NOMO-1 treated with DMSO at 0.1 percent for 48 hours (cell line): ENCODE data around the gene ABCB10.
"Not testable (repeated sequence)": the region's sequence is repeated elsewhere in the genome, so short reads cannot be mapped to it uniquely, and the experiment has no call there.

ENCODE experiments used
- DNase-seq: peaks from one replicate; lab custom pipeline; 2025; ENCODE audit not compliant: unreplicated experiment; lab: John Stamatoyannopoulos, UW

ABCB10 gene

DNA sequence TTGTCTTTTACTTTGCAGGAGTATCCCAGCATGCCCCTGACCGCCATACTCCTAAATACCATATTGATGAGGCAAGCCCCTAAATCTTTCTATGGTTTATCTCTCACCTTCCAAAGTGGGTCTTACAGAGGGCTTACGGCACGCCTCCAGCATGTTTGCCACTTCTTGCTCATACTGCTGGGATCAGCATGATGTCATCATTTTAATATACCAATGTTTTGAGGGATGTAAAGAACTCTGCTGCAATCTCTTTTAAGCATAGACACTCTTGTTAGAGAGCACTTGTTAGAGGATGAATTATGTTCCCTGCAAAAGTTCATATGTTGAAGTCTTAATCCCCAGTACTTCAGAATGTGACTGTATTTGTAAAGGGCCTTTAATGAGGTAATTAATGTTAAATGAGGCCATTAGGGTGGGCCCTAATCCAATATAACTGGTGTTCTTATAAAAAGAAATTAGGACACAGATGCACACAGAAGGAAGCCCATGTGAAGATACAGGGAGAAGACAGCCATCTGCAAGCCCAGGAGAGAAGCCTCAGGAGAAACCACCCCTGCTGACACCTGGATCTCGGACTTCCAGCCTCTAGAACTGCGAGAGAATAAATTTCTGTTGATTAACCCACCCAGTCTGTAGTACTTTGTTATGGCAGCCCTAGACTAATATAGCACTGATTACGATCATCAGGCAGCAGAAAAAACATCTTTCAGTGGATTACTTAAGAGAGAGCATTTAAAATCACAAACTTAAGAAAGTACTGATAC lies 16.4 kb upstream of the ABCB10 start:
- no peak for DNase-seq

DNA sequence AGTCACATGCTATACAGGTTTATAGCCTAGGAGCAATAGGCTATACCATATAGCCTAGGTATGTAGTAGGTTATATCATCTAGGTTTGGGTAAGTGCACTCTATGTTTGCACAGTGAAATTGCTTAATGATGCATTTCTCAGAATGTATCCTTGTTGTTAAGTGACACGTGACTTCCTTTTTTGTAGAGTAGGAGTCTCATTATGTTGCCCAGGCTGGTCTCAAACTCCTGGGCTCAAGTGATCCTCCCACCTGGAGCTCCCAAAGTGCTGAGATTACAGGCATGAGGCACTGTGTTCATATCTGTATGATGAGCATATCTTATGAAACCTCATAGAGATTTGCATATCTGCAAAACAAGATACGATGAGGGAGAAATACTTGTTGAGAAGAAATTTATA lies 13.8 kb upstream of the ABCB10 start:
- no peak for DNase-seq

- no peak for DNase-seq
Measured at GRCh38 chr1:229570891-229571516, 12.5 kb upstream of the ABCB10 start.

DNA sequence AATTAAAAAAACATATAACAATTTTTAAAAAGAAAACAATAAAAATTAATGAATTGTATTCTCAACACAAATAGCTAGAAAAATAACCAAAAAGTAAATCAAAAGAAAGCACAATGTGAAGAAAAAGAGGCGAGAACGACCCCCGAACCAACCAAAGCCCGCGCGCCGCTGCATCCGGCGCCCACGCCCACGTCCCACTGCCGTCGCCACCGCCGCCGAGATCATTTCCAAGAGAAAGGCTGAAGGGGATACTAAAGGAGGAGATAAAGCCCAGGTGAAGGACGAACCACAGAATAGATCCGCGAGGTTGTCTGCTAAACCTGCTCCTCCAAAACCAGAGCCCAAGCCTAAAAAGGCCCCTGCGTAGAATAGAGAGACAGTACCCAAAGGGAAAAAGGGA lies 11.8 kb upstream of the ABCB10 start:
- no peak for DNase-seq

DNA sequence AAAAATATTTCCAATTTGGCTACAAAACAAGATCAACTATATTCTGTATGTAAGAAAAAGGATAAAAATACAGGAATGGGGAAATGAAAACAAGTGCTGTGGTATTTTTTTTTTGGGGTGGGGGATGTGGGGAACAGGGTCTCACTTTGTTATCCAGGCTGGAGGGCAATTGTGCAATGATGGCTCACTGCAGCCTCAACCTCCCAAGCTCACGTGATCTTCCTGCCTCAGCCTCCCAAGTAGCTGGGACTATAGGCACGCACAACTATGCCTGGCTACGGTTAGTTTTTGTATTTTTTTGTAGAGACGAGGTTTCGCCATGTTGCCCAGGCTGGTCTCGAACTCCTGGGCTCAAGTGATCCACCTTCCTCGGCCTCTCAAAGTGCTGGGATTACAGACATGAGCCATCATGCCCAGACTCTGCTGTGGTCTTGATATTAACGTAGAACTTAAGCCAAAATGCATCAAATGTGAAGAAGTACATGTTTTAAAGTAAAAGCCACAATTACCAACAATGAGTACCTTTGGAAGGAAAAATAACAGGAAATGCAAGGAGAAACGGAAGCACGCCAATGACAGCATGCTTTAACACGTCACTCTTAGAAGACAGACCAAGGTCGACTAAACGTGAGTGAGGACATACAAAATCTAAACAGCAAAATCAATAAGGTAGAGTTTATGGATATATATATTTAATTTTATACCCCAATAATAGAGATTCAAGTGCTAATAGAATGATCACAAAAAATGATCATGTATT lies 8.8 kb upstream of the ABCB10 start:
- peak; percentile 43 for DNase-seq

DNA sequence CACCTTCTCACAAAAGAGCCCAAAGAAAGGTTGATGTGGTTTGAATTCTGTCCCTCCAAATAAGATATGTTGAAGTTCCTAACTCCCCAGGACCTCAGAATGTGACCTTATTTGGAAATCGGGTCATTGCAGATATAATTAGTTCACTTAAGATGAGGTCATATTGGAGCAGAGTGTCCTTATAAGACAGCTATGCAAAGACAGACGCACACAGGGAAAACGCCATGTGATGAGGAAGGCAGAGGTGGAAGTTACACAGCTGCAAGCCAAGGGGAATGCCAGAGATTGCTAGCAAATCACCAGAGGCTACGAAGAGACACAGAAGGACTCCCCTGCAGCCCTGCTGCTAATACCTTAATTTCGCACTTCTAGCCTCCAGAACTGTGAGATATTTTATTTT lies 5.2 kb upstream of the ABCB10 start:
- no peak for DNase-seq

- DNase-seq, result no peak
Measured at GRCh38 chr1:229563241-229563640, 4.7 kb upstream of the ABCB10 start.

DNA sequence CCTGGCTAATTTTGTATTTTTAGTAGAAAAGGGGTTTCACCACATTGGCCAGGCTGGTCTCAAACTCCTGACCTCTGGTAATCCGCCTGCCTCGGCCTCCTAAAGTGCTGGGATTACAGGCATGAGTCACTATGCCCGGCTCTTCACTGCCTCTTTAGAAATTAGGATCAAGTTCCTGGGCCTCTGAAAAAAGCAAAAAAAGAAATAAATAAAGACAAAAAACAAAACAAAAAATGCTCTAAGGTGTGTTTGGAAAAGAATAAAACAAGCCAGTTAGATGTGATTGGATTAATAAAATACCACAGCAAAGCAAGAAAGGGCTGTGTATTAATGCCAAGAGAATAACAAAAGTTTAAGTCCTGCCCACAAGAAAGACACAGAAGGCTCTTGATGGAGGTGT lies 4.2 kb upstream of the ABCB10 start:
- DNase-seq, result no peak

DNA sequence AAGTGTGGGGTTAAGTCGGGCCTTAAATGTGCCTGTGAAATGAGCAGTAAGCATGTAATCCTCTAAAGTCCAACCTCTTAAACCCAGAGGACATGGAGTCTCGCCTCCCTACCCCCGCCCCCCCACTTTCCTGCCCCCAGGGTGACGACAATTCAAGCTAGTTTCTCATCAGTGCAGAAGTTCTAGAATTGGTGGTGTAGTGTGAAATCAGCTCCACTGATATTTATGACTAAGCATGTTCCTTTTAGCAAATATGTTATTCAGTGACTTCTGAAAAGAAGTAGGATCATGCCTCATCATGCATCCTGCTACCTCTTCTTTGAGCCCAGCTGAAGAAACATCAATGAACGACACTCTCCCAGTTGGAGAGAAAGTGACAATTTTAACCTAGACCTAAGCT lies 2.6 kb upstream of the ABCB10 start:
- DNase-seq, result no peak

DNA sequence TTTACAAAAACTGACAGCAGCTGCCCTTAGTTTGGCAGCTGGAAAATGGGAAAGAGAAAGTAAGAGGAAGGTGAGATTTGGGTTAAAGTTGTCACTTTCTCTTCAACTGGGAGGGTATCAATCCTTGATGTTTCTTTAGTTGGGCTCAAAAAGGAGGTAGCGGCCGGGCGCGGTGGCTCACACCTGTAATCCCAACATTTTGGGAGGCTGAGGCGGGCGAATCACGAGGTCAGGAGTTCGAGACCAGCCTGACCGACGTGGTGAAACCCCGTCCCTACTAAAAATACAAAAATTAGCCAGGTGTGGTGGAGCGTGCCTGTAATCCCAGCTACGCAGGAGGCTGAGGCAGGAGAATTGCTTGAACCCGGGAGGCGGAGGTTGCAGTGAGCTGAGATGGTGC lies 1.6 kb upstream of the ABCB10 start:
- not testable (repeated sequence) for DNase-seq

- not testable (repeated sequence) for DNase-seq
Measured at GRCh38 chr1:229559336-229559801, 862 bp upstream of the ABCB10 start.

DNA sequence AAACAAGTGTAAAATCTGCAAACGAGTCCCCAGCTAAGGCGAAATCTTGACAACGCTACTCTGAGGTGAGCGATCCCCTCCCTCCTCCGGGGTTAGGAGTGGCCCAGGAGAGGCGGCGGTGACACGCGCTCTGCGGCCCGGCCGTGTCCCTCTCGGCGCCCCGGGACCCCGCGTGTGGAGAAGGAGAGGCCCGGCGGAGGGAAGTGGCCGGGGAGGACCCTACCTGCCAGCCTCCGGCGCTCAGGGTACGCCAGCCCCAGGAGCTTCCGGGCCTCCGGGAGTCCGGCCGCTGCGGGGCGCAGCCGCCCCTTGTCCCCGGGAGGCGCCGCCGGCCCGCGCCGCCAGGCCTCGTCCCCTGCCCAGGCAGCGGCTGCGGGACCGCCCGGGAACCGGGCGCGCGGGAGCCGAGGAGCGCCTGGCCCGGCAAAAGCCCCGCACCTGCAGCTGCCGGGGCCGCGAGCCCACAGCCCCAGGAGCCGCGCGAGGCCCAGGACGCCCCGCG lies 543 bp downstream of the ABCB10 start:
- DNase-seq, result no peak

GRCh38 chr1:229557200-229557850 lies 1.2 kb downstream of the ABCB10 start:
- DNase-seq, result peak; percentile 45

- DNase-seq, result no peak
Measured at GRCh38 chr1:229554886-229555621, 3.5 kb downstream of the ABCB10 start.

DNA sequence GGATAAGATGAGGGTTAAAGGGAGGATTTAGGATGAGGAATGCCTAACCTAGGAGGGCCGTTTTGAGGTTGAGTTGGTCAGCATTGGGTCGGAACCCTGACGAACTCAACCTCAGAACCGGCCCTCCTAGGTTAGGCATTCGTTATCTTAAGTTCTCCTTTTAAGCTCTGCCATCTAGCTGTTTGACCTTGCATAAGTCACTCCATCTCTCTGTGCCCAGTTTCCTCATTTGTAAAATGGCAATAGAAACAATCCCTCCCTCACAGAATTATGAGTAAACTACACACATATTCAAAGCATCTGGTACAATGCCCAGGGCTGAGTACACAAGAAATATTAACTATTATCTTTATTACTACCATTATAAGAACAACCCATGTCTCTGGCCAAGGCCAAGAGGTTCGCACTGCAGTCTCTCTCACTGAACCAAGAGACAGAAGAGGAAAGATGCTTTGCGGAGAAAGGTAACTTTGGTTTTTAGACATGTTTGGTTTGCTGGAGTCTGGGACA lies 4.8 kb downstream of the ABCB10 start:
- DNase-seq, result no peak

DNA sequence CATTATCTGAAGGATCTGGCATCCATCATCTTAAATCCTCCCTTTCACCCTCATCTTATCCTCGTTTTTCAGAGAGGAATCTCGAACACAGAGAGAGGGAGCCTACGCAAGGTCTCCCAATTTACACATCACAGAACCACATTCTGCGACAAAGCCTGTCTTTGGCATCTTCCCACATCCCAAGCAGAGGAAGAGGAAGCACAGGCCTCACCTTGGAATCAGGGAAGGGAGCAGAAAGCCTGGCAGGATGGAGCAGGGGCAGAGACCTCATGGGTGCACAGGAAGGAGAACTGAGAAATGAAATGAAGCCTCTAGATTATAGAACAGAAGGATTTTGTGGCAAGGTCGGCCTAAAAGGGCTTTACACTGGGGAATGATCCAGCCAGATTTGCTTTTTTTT lies 5.8 kb downstream of the ABCB10 start:
- no peak for DNase-seq

DNA sequence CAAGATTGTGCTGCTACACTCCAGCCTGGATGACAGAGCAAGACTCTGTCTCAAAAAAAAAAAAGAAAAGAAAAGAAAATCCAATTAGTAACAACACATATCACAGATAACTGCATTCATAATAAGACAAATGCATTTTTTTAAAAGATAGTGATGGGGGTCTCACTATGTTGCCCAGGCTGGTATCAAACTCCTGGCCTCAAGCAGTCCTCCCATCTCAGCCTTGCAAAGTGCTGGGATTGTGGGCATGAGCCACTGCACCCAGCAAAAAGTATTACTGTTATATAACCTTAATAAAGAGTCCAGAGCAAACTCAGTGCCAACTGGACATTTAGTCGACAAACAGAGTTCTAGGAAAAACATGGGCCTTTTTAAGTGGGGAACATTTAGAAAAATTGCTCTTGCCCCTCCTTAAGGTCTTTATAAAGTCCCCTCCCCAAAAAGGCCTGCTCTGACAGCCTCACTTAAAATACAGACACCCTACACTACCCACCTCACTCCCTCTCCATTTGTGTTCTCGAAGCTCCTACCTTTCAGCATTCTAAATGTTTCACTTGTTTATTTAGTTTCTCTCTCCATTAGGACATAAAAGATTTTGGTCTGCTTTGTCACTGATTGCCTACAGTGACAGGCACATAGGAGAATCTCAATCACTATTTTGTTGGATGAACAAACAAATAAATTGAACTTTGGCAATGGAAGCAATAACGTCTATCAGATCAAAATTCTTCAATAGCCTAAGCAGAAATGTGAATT lies 7.5 kb downstream of the ABCB10 start:
- DNase-seq, result no peak

GRCh38 chr1:229547542-229547941 lies 11.0 kb downstream of the ABCB10 start:
- no peak for DNase-seq

DNA sequence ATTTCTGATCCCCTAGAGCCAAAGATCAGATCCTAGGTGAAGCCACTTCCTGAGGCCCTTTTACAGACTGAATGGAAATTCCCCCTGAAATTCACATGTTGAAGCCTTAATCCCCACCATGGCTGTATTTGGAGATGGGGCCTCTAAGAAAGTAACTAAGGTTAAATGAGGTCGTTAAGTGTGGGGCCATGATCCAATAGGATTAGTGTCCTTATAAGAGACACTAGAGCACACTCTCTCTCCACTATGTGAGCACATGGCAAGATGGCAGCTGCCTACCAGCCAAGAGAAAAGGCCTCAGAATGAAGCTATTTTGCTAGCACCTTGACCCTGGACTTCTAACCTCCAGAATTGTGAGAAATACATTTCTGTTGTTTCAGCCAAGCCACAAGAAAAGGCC lies 13.9 kb downstream of the ABCB10 start:
- no peak for DNase-seq
